NCI-H345 treated with DMSO at 0.1 percent for 48 hours (cell line): ENCODE measurements around the gene OR5AU1.

Experiments
- DNase-seq: peaks from one replicate; lab custom pipeline; 2025; ENCODE audit not compliant: unreplicated experiment; lab: John Stamatoyannopoulos, UW

OR5AU1 gene

DNA sequence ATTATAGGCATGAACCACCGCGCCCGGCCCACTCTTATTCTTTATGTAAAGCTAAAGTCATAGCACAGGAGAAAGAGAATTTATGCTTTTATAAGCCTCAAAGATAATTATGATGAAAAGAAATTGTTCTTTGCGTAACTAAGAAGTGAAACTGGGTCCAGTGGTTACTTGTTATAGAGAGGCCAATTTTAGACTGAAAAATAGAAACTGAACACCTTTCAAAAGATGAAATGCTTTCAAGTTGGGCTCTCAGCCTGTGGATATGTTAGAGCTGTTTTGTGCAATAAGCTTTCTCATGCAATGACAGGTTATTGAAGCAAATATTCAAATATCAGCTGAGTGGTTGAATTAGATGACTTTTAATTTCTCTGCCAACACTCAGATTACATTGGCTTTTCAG, 47.1 kb downstream of the OR5AU1 start:
- DNase-seq = no peak

DNA sequence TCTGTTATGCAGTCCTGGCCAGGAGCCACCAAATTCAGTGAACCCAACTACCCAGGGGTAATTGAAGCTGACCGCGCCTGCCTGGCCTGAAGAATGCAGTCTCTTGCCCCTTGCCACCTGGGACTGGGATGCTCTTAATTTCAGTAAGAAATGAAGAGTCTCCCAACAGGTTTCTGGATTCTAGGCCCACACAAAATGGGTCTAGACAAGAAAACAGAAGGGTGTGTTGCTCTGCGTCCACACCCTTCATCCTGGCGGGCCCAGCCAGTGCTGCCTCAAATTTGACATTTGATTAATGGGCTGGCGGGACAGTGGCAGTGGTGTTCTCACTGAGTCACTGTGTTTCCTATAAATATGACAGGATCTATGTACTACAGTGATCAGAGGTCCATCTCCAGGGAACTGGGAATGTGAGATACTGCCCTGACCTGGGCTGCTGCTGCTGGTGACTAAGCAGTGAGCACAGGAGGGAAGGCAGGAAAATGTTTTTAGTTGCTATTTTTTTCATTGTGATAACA, 48.5 kb downstream of the OR5AU1 start:
- DNase-seq = no peak

DNA sequence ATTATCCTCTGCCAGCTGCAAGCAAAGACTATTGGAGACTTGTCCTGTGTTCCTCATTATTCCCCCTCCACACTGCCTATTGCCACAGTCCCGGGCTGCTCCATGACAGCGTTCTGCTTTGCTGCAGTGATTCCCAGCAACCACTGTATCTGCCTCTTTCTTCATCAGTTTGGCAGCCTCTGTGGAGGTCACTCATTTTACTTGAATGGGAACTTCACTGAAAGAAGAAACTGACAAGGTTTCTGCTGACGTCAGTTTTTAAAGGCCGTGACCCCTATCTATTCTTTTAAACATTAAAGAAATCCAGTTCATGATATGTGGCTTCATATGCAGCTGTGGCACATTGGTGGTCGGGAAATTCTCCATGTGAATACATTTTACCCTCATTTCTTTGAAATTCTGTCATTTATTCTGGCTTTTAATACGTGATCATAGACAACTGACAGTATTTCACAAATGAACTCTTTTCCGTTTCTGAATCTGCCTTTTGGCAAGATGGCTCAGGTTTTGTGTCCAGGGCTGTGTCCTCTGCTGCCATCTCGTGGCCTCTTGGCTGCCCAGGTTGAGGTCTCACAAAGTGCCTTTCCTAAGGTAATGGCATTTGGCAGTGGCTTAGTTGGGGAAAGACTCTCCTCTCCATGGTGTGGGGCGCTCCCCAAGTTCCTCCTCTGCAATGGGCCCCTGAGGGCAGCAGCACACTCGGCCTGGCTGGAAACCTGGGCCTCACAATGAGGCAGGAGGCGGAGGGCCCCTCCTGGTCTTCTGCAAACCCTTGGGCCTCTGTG, 49.2 kb downstream of the OR5AU1 start:
- peak; percentile 63 for DNase-seq

DNA sequence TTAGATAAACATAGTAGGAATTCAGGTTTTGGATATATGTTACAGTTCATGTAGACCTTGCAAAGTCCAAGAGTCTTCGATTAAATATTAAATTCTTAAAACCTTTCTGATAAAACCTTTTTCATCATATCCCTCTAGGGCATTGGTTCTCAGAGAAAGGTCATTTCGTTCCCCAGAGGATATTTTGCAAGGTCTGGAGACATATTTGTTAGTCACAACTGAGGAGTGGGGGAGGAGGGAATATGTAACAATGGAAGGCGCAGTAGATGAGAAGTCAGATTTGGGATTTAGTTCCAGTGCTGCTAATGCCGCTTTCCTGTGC, 49.7 kb downstream of the OR5AU1 start:
- no peak for DNase-seq

DNA sequence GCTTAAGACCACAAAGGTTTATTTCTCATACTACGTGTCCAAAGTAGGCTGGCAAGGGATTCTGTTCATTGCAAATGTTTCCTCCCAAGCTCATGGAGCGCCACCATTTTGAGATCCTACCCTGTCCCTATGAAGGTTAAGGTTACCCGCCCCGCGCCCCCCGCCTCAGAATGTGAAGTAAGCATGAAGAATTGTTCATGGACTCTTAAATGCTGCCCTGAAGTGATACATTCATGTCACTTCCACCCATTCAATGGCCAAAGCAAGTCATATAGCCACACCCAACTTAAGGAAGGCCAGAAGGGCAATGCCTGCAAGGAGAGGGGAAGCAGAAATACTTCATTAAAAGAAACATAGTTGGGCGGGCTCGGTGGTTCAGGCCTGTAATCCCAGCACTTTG, 50.8 kb downstream of the OR5AU1 start:
- DNase-seq = no peak
